ENCODE results near the gene SEL1L3.
A peak's percentile ranks its signal among the peaks of the same experiment; 100 is the strongest.

The SEL1L3 gene

DNA sequence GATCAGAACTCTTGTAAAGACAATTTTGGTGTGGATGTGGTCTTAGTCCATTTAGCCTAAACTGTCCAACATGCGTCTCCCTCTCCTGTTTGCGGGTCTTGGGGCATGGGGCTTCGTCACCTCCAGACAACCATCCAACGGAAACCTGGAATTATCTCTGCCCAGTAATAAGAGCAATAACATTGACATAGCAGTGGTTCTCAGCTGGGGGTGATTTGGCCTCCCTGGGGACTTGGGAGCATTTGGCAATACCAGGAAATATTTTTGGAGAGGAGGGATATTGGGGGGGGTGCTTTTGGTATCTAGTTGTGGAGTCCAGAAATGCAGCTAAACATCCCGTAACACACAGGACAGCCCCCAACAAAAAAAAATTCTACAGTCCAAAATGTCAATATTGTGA lies 47.2 kb downstream of the SEL1L3 start:
- DNase-seq, result no peak

- no peak for DNase-seq
Observed at GRCh38 chr4:25814301-25815136, 48.3 kb downstream of the SEL1L3 start.

- DNase-seq, result no peak
Observed at GRCh38 chr4:25813448-25814106, 49.2 kb downstream of the SEL1L3 start.

DNA sequence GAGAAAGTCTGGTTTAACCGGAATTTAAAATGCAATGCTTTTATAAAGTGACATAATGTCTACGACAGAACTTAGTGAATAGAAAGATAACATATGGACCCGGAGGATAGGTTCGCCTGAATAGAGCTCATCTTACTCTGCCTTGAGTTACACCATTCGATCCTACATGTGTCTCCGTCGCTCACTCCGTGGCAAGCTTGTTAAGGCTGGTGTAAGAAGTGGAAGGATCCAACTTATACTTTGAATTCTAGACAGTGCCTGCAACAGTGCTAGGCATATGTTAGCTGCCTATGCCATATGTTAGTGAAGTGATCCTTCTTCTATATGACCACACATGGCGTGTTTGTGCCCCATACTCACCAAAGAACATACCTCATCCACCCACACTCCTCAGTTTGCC lies 50.9 kb downstream of the SEL1L3 start:
- DNase-seq, result no peak

DNA sequence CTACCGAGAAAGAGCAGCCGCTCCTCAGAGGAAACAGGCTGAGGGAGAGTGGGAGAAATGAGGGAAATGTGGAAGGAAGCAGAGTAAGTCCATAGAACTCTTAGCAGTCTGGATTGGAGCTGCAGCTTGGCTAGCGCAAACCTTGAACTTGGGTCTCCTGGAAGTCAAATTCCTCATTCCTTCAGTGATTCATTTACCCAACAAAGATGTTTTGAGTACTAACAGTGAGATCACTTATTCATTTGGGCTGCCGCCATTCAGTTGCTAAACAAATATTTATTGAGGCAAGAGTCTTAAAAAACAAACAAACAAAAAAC lies 51.5 kb downstream of the SEL1L3 start:
- no peak for DNase-seq

GRCh38 chr4:25810461-25811373 lies 52.1 kb downstream of the SEL1L3 start:
- no peak for DNase-seq

GRCh38 chr4:25809996-25810395 lies 52.8 kb downstream of the SEL1L3 start:
- DNase-seq, result no peak

- DNase-seq, result no peak
Observed at GRCh38 chr4:25807102-25807728, 55.6 kb downstream of the SEL1L3 start.

GRCh38 chr4:25805255-25805860 lies 57.4 kb downstream of the SEL1L3 start:
- DNase-seq, result no peak

- DNase-seq, result no peak
Observed at GRCh38 chr4:25803720-25804225, 59.0 kb downstream of the SEL1L3 start.

DNA sequence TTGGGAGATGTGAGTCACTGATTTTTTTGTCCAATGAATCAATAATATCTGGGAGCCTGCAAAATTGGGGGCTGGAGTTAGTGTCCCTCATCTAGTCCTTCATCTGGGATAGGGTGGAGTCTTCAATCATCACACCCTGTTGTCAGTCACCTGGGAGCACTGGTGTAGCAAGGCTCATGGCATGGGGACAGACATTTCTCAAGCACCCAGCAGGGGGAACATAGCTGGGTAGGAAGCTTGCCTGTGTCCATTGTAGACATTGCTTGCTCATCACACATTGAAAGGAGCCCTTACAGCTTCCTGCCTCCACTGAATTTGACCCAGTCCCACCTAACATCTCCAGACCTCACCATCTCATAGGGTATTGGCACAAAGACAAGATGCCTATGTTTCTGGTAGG lies 61.2 kb downstream of the SEL1L3 start:
- DNase-seq, result no peak

GRCh38 chr4:25800245-25800644 lies 62.5 kb downstream of the SEL1L3 start:
- DNase-seq, result no peak

GRCh38 chr4:25799522-25799921 lies 63.3 kb downstream of the SEL1L3 start:
- DNase-seq, result no peak

GRCh38 chr4:25797136-25797535 lies 65.7 kb downstream of the SEL1L3 start:
- no peak for DNase-seq

DNA sequence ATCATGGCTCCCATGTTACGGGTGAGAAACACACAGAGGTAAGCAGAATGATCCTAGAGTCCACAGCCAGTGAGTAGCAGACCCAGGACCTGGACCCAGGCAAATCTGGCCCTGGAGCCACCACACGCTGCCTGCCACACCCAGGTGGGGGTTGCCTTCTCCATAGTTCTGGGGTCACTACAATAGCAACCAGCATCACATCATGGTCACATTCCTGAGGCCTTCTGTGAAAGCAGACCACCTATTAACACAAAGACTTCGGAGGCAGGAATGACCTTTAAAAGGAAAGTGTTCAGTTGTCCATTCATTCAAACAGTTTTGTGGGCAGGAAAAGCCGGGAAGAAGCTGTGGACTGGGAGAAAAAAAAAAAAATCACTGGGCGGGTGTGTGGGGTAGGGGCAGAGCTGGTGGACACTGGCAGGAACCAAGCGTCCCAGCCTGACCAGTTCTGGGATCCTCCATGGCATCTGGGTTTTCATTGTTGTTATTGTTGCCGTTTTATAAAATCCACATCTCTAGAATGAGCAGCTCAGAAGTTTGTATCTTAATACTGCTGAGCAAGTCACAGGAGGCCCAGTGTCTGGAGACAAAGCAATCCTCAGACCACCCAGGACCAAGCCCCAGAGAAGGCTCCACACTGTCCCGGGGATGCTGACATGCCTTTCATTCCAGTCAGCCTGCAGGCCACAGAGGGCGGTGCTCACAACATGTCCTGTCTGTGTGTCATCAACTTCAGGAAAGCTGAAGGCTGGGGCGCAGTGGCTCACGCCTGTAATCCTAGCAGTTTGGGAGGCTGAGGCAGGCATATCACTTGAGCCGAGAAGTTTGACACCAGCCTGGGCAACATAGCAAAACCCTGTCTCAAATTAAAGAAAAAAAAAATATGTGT lies 67.0 kb downstream of the SEL1L3 start:
- no peak for DNase-seq

DNA sequence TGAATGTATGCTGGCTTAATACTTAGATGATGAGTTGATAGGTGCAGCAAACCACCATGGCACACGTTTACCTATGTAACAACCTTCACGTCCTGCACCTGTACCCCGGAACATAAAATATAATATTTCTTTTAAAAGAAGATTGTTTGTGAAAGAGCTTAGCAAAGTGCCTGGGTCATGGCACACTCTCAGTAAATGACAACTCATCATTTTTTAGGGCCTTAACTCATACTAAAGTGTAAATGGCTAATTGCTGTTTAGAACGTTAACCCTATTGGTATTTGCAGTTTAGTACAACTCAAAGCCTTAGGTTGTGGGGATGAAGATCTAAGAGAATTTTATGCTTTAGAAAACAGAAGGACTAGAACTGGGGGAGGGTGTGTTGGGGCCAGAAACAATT lies 67.7 kb downstream of the SEL1L3 start:
- DNase-seq, result no peak

GRCh38 chr4:25792876-25793275 lies 69.9 kb downstream of the SEL1L3 start:
- DNase-seq, result no peak

GRCh38 chr4:25792200-25792791 lies 70.5 kb downstream of the SEL1L3 start:
- DNase-seq, result peak; percentile 5 to 25

- no peak for DNase-seq
Observed at GRCh38 chr4:25790024-25790423, 72.8 kb downstream of the SEL1L3 start.

GRCh38 chr4:25788703-25789238 lies 74.0 kb downstream of the SEL1L3 start:
- DNase-seq, result no peak

Measured in activated CD4-positive, alpha-beta T cell treated with anti-CD3 and anti-CD28 coated beads, Interleukin-2, amount 50 U/mL, for 48 hours (primary cell).